Measurements from ENCODE around the gene SHB. TPM values are rescaled to one million over a fixed set of nuclear protein-coding genes. Genes with fewer than 3 reads are reported as not detected.

SHB gene
- total RNA-seq, 1 donor: 2.2 TPM

- DNase-seq (ENCODE audit: low read depth in 2 of 3, low spot score in 2 of 3): peak in 2 of 3 donors; percentile 79 to 85
These were observed 74.2 kb downstream of the SHB start for GRCh38 chr9:37994639-37995347.

GRCh38 chr9:37992924-37993349 is 76.1 kb downstream of the SHB start:
- peak in 2 of 3 donors; percentile 32 to 65 for DNase-seq (ENCODE audit: low read depth in 2 of 3, low spot score in 2 of 3)

- peak in 1 of 3 donors; percentile 43 for DNase-seq (ENCODE audit: low read depth in 2 of 3, low spot score in 2 of 3)
These were observed 78.5 kb downstream of the SHB start for GRCh38 chr9:37990404-37991015.

- DNase-seq (ENCODE audit: low read depth in 2 of 3, low spot score in 2 of 3): no peak
These were observed 79.3 kb downstream of the SHB start for GRCh38 chr9:37989701-37990100.

- no peak for DNase-seq (ENCODE audit: low read depth in 2 of 3, low spot score in 2 of 3)
These were observed 80.4 kb downstream of the SHB start for GRCh38 chr9:37988602-37989001.

- DNase-seq (ENCODE audit: low read depth in 2 of 3, low spot score in 2 of 3): no peak
These were observed 81.0 kb downstream of the SHB start for GRCh38 chr9:37988041-37988440.

- DNase-seq (ENCODE audit: low read depth in 2 of 3, low spot score in 2 of 3): no peak
These were observed 81.5 kb downstream of the SHB start for GRCh38 chr9:37987467-37987981.

- no peak for DNase-seq (ENCODE audit: low read depth in 2 of 3, low spot score in 2 of 3)
These were observed 82.2 kb downstream of the SHB start for GRCh38 chr9:37986771-37987258.

GRCh38 chr9:37986001-37986400 is 83.0 kb downstream of the SHB start:
- DNase-seq (ENCODE audit: low read depth in 2 of 3, low spot score in 2 of 3): no peak

- no peak for DNase-seq (ENCODE audit: low read depth in 2 of 3, low spot score in 2 of 3)
These were observed 84.1 kb downstream of the SHB start for GRCh38 chr9:37984672-37985611.

- DNase-seq (ENCODE audit: low read depth in 2 of 3, low spot score in 2 of 3): no peak
These were observed 84.8 kb downstream of the SHB start for GRCh38 chr9:37984278-37984671.

GRCh38 chr9:37983381-37984067 is 85.5 kb downstream of the SHB start:
- no peak for DNase-seq (ENCODE audit: low read depth in 2 of 3, low spot score in 2 of 3)

- DNase-seq (ENCODE audit: low read depth in 2 of 3, low spot score in 2 of 3): no peak
These were observed 89.2 kb downstream of the SHB start for GRCh38 chr9:37979844-37980243.

- DNase-seq (ENCODE audit: low read depth in 2 of 3, low spot score in 2 of 3): no peak
These were observed 90.0 kb downstream of the SHB start for GRCh38 chr9:37978983-37979382.

GRCh38 chr9:37978481-37978864 is 90.6 kb downstream of the SHB start:
- DNase-seq (ENCODE audit: low read depth in 2 of 3, low spot score in 2 of 3): no peak

GRCh38 chr9:37977851-37978480 is 91.1 kb downstream of the SHB start:
- no peak for DNase-seq (ENCODE audit: low read depth in 2 of 3, low spot score in 2 of 3)

- DNase-seq (ENCODE audit: low read depth in 2 of 3, low spot score in 2 of 3): no peak
These were observed 92.1 kb downstream of the SHB start for GRCh38 chr9:37976714-37977477.

- no peak for DNase-seq (ENCODE audit: low read depth in 2 of 3, low spot score in 2 of 3)
These were observed 93.4 kb downstream of the SHB start for GRCh38 chr9:37975639-37976038.

- DNase-seq (ENCODE audit: low read depth in 2 of 3, low spot score in 2 of 3): no peak
These were observed 94.4 kb downstream of the SHB start for GRCh38 chr9:37974506-37975173.

All from hematopoietic multipotent progenitor cell (in vitro differentiated cells).